ENCODE measurements around the gene HSPB7. TPM values are rescaled to one million over a fixed set of nuclear protein-coding genes. Genes with fewer than 3 reads are reported as not detected.
"Not testable (repeated sequence)": the region's sequence is repeated elsewhere in the genome, so short reads cannot be mapped to it uniquely, and the experiment has no call there.

Gene HSPB7
- total RNA-seq, 1 experiment from 2014 or later = not detected

DNA sequence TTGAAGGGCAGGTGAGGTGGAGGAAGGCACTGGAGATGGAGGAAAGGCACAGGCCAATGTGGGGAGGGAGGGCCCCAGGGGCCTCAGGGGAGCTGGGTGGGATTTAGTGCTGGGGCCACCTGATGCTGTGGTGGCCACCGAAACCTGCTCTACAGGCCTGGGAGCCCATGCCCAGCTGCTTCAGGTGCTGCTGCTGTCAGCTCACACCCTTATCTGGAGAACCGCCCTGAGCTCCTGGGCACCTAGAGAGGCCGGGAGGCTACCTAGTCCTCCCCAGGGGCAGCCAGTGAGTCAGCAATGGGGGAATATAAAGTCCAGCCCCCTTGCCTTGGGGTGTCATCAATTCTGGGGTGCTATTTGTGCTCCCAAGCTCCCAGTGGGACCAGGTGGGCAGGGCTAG is 43.4 kb upstream of the HSPB7 start:
- Histone ChIP-seq H2BK120ac (ENCODE audit: low read depth, low read length, poor library complexity, severe bottlenecking) (no peak overlapping the region), H3K27me3 (ENCODE audit: insufficient read depth, low read length) (no peaks in the 10 kb centered on the region), H3K4me2 (ENCODE audit: insufficient read depth, insufficient read length, low read length) (no peak overlapping the region), H4K91ac (ENCODE audit: insufficient read length, low read depth, low read length) (no peak overlapping the region), H2AFZ (ENCODE audit: low read length) (no peak overlapping the region), H4K5ac (ENCODE audit: insufficient read length, low read depth, low read length) (no peak overlapping the region), H3K79me2 (ENCODE audit: insufficient read depth, low read length) (no peaks in the 10 kb centered on the region), H3K23me2 (ENCODE audit: insufficient read length, low read depth, low read length, poor library complexity, severe bottlenecking) (no peaks in the 10 kb centered on the region), H2BK15ac (ENCODE audit: low read depth, low read length) (no peak overlapping the region), H2AK5ac (ENCODE audit: insufficient read length, low read length) (no peak overlapping the region), H3K79me1 (ENCODE audit: insufficient read depth, low read depth, low read length, poor library complexity, severe bottlenecking) (no peaks in the 10 kb centered on the region), H3K18ac (ENCODE audit: insufficient read length, low read depth, low read length) (no peak overlapping the region), H3T11ph (ENCODE audit: low read length) (no peak overlapping the region), H3K4ac (ENCODE audit: low read depth, low read length) (no peak overlapping the region), H3K27ac (ENCODE audit: insufficient read length, low read depth, low read length) (no peak overlapping the region), H3K23ac (ENCODE audit: insufficient read length, low read depth, low read length) (no peak overlapping the region), H3K9ac (ENCODE audit: extremely low read depth, insufficient read length, low read length) (no peak overlapping the region), H2BK5ac (ENCODE audit: insufficient read length, low read length) (no peak overlapping the region), H2BK20ac (ENCODE audit: low read depth, low read length, poor library complexity, severe bottlenecking) (no peak overlapping the region), H2BK12ac (ENCODE audit: insufficient read length, low read depth, low read length) (no peak overlapping the region), H3K56ac (ENCODE audit: insufficient read length, low read depth, low read length) (no peak overlapping the region), H3K14ac (ENCODE audit: insufficient read depth, low read length) (no peak overlapping the region), H4K8ac (replicated peaks; ENCODE audit: insufficient read length, low read depth, low read length) (no peak overlapping the region), H4K20me1 (ENCODE audit: control insufficient read depth, insufficient read depth, insufficient read length) (no peaks in the 10 kb centered on the region), H3K9me3 (ENCODE audit: control insufficient read depth, low read depth, low read length) (no peaks in the 10 kb centered on the region), H3K4me1 (ENCODE audit: insufficient read depth, low read length) (peaks cover 3% of the 10 kb centered on the region; the same call in 1 of the 2 replicates)
- H3K27me3 Mint-ChIP-seq (ENCODE audit: low read depth) = peaks cover 17% of the 10 kb centered on the region
- H3K9me3 Mint-ChIP-seq = no peaks in the 10 kb centered on the region
- H3K4me1 Mint-ChIP-seq = peaks cover 27 to 29% of the 10 kb centered on the region in 2 experiments
- H3K27ac Mint-ChIP-seq = no peak overlapping the region
- TF ChIP-seq, protein P1, sequence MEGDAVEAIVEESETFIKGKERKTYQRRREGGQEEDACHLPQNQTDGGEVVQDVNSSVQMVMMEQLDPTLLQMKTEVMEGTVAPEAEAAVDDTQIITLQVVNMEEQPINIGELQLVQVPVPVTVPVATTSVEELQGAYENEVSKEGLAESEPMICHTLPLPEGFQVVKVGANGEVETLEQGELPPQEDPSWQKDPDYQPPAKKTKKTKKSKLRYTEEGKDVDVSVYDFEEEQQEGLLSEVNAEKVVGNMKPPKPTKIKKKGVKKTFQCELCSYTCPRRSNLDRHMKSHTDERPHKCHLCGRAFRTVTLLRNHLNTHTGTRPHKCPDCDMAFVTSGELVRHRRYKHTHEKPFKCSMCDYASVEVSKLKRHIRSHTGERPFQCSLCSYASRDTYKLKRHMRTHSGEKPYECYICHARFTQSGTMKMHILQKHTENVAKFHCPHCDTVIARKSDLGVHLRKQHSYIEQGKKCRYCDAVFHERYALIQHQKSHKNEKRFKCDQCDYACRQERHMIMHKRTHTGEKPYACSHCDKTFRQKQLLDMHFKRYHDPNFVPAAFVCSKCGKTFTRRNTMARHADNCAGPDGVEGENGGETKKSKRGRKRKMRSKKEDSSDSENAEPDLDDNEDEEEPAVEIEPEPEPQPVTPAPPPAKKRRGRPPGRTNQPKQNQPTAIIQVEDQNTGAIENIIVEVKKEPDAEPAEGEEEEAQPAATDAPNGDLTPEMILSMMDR (conservative IDR thresholded peaks at IDR 0.05) = no peak
- DNase-seq = no peak
- H3K4me3 Mint-ChIP-seq = no peak overlapping the region
- H3K36me3 Mint-ChIP-seq (ENCODE audit: insufficient read depth in 1 of 3, low read depth in 3 of 3) = no peaks in the 10 kb centered on the region
- no CpG with 5 or more reads among the region's 3 CpGs for WGBS (ENCODE audit: extremely low coverage, insufficient read length, low lambda C conversion rate)

DNA sequence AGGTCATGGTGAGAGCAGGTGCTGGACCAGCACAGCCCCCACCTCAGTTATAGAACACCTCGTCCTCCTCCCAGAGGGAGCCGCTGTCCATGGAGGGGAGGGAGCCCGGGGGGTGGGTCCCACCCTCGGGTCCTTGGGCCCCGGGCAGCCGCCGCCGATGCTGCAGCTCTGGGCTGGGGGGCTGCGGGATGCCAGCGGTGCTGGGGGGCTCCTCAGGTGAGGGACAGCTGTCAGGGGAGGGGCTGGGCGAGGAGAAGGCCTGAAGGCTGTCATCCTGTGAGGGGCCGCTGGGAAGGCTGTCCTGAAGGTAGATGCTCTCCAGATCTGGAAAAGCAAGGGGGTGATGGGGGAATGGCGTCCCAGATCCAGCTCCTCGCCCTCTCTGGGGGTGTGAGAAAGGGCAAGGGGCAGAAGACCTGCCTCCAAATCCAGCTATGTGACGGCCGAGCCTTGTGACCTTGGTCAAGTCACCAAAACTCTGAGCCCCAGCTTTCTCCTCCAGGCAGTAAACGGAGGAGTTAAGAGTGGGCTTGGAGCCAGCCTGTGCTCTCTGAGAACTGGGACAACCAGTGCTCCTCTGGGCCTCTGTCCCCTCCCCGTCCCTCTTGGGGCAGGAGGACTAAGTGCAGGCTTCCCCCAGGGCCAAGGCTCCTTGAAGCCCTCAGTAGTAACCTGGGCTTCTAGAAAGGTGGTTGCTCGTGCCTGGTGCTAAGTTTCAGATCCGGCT is 40.7 kb upstream of the HSPB7 start:
- not testable (repeated sequence) for H3K4me1 ChIP-seq (ENCODE audit: insufficient read depth, low read length)
- no CpG with 5 or more reads among the region's 20 CpGs for WGBS (ENCODE audit: extremely low coverage, insufficient read length, low lambda C conversion rate)

More for the DNA sequence above, 40.7 kb upstream of the HSPB7 start:
- not testable (repeated sequence) for H4K91ac ChIP-seq (ENCODE audit: insufficient read length, low read depth, low read length); H2BK15ac ChIP-seq (ENCODE audit: low read depth, low read length); H3K9ac ChIP-seq (ENCODE audit: extremely low read depth, insufficient read length, low read length); H2BK5ac ChIP-seq (ENCODE audit: insufficient read length, low read length); H3K27ac Mint-ChIP-seq; H3K4me3 Mint-ChIP-seq; H3K18ac ChIP-seq (ENCODE audit: insufficient read length, low read depth, low read length); H3K79me1 ChIP-seq (ENCODE audit: insufficient read depth, low read depth, low read length, poor library complexity, severe bottlenecking); H3T11ph ChIP-seq (ENCODE audit: low read length); H3K56ac ChIP-seq (ENCODE audit: insufficient read length, low read depth, low read length); H4K8ac ChIP-seq (replicated peaks; ENCODE audit: insufficient read length, low read depth, low read length); H2BK12ac ChIP-seq (ENCODE audit: insufficient read length, low read depth, low read length); H3K14ac ChIP-seq (ENCODE audit: insufficient read depth, low read length); H3K23me2 ChIP-seq (ENCODE audit: insufficient read length, low read depth, low read length, poor library complexity, severe bottlenecking); H3K27ac ChIP-seq (ENCODE audit: insufficient read length, low read depth, low read length); H3K9me3 ChIP-seq (ENCODE audit: control insufficient read depth, low read depth, low read length); H2BK120ac ChIP-seq (ENCODE audit: low read depth, low read length, poor library complexity, severe bottlenecking); H4K5ac ChIP-seq (ENCODE audit: insufficient read length, low read depth, low read length); H3K4me2 ChIP-seq (ENCODE audit: insufficient read depth, insufficient read length, low read length); H2AK5ac ChIP-seq (ENCODE audit: insufficient read length, low read length); DNase-seq; H2BK20ac ChIP-seq (ENCODE audit: low read depth, low read length, poor library complexity, severe bottlenecking); H3K36me3 Mint-ChIP-seq (ENCODE audit: insufficient read depth in 1 of 3, low read depth in 3 of 3); H3K27me3 ChIP-seq (ENCODE audit: insufficient read depth, low read length); H3K4ac ChIP-seq (ENCODE audit: low read depth, low read length); H3K27me3 Mint-ChIP-seq (ENCODE audit: low read depth); H3K79me2 ChIP-seq (ENCODE audit: insufficient read depth, low read length); H2AFZ ChIP-seq (ENCODE audit: low read length); H3K23ac ChIP-seq (ENCODE audit: insufficient read length, low read depth, low read length); H4K20me1 ChIP-seq (ENCODE audit: control insufficient read depth, insufficient read depth, insufficient read length); H3K9me3 Mint-ChIP-seq
- H3K4me1 Mint-ChIP-seq = peaks cover 14 to 20% of the 10 kb centered on the region in 2 experiments
